BLaER1 (cell line): ENCODE measurements around the gene IMMP2L.

Source experiments
- H3K27ac ChIP-seq: shearing (Covaris generic); formaldehyde crosslinking; 2 replicates; pipeline ENCODE4 v1.8.1; 2022
- H3K27me3 ChIP-seq: shearing (Covaris generic); formaldehyde crosslinking; 2 replicates; pipeline ENCODE4 v1.8.1; 2022
- H3K36me3 ChIP-seq: shearing (Covaris generic); formaldehyde crosslinking; 2 replicates; pipeline ENCODE4 v1.8.1; 2022
- H3K4me1 ChIP-seq: shearing (Covaris generic); formaldehyde crosslinking; 2 replicates; pipeline ENCODE4 v1.8.1; 2022
- H3K4me2 ChIP-seq: shearing (Covaris generic); formaldehyde crosslinking; 2 replicates; pipeline ENCODE4 v1.8.1; 2022
- H3K4me3 ChIP-seq: shearing (Covaris generic); formaldehyde crosslinking; 2 replicates; pipeline ENCODE4 v1.8.1; 2022
- H3K9ac ChIP-seq: shearing (Covaris generic); formaldehyde crosslinking; 2 replicates; pipeline ENCODE4 v1.8.1; 2022
- H3K9me3 ChIP-seq: shearing (Covaris generic); formaldehyde crosslinking; 2 replicates; pipeline ENCODE4 v1.8.1; 2022
- H4K20me1 ChIP-seq: shearing (Covaris generic); formaldehyde crosslinking; 2 replicates; pipeline ENCODE4 v1.8.1; 2022
- Cebpa-rat ChIP-seq: shearing (Covaris generic); IDR thresholded peaks from 2 replicates; pipeline ENCODE4 v1.8.1; 2022

IMMP2L gene

DNA sequence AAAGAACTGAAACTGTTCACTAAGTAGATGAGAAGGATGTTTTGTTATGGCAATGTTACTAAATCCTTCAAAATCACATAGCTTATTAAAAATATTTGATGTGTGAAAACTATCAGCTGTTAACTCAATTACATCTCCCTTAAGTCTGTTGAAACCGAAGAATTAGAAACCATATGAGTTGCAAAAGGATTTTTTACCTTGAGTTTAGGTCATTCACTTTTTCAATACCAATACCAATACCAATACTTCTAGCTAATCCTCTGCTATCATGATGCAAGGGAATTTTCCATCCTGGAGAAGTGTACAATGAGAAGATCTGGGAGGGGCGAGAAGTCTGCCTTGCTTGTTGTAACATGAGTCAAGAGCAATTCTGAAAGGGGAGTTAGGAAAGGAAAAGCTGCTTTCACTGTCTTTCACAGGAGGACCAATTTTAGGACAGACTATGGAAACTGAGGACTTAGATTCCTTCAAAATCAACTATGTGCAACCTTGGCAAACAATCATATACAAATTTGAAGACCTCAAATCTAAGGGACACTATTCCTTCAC lies 199.7 kb downstream of the IMMP2L start:
- no peak for TF ChIP-seq Cebpa-rat
- Histone ChIP-seq H3K36me3 (no peaks in the 10 kb centered on the region), H3K27ac (no peak overlapping the region), H3K4me1 (no peaks in the 10 kb centered on the region), H3K27me3 (no peaks in the 10 kb centered on the region), H3K9ac (no peak overlapping the region), H3K4me3 (no peak overlapping the region), H3K9me3 (no peaks in the 10 kb centered on the region), H3K4me2 (no peak overlapping the region), H4K20me1 (no peaks in the 10 kb centered on the region)

DNA sequence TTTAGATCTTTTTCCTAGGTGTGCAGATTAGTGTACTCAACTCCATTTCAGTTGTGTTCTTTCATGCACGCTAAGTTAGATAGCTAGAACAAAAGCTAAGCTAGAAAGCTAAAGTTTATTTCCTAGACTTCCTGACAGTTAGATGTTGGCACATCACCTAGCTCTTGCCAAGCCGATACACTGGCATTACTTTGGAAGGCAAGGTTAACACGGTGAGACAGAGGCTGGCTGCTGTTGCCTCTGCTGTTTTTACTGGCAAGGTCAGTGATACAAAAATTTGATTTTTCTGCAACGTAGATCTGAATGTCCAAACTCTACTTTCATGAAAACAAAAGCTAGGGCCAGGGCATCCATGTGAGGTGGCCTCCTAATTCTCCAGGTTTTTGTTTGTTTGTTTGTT lies 203.4 kb downstream of the IMMP2L start:
- H3K9me3 ChIP-seq: no peaks in the 10 kb centered on the region
- no peak overlapping the region for H3K4me2 ChIP-seq
- H4K20me1 ChIP-seq: no peaks in the 10 kb centered on the region
- no peaks in the 10 kb centered on the region for H3K27me3 ChIP-seq
- no peak overlapping the region for H3K27ac ChIP-seq
- H3K4me3 ChIP-seq: no peak overlapping the region
- H3K4me1 ChIP-seq: no peaks in the 10 kb centered on the region
- H3K36me3 ChIP-seq: no peaks in the 10 kb centered on the region
- no peak for TF ChIP-seq Cebpa-rat
- no peak overlapping the region for H3K9ac ChIP-seq

DNA sequence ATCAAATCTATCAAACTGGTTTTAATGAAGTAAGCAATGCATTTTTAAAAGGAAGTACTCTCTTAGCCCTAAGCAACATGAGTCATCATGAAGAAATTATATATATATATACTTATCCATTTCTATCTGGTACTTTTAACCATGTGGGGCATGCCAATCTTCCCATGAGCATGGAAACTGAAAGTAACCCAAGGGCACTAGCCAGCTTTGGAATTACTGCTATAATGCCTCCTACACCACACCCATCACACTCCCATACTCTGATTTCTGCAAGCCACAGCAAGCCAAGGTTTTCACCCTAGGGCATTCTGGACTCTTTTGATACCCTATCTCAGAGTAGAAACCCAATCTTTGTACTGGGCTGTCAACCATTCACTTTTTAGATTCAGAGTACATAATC lies 204.6 kb downstream of the IMMP2L start:
- Histone ChIP-seq H3K4me2 (no peak overlapping the region), H4K20me1 (no peaks in the 10 kb centered on the region), H3K9ac (no peak overlapping the region), H3K4me1 (no peaks in the 10 kb centered on the region), H3K4me3 (no peak overlapping the region), H3K9me3 (no peaks in the 10 kb centered on the region), H3K27ac (no peak overlapping the region), H3K27me3 (no peaks in the 10 kb centered on the region), H3K36me3 (no peaks in the 10 kb centered on the region)
- TF ChIP-seq Cebpa-rat: no peak

DNA sequence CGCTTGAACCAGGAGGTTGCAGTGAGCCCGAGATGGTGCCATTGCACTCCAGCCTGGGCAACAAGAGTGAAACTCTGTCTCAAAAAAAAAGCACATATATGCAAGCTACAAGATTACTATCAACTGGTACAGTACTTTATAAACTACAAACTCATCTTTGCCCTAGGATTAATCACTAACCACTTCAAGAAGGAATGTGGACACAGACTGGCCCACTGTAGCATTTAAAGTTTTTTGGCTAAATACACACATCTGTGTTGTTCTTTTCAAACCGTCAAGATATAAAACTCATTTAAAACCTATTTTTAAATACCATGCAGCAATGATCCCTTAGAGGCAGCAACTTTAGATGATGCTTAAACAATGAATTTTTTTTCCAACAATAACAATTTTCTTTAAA lies 205.4 kb downstream of the IMMP2L start:
- Histone ChIP-seq H3K4me3 (no peak overlapping the region), H3K4me2 (no peak overlapping the region), H3K9ac (no peak overlapping the region), H3K27ac (no peak overlapping the region), H3K4me1 (no peaks in the 10 kb centered on the region), H3K36me3 (no peaks in the 10 kb centered on the region), H3K9me3 (no peaks in the 10 kb centered on the region), H3K27me3 (no peaks in the 10 kb centered on the region), H4K20me1 (no peaks in the 10 kb centered on the region)
- no peak for TF ChIP-seq Cebpa-rat

DNA sequence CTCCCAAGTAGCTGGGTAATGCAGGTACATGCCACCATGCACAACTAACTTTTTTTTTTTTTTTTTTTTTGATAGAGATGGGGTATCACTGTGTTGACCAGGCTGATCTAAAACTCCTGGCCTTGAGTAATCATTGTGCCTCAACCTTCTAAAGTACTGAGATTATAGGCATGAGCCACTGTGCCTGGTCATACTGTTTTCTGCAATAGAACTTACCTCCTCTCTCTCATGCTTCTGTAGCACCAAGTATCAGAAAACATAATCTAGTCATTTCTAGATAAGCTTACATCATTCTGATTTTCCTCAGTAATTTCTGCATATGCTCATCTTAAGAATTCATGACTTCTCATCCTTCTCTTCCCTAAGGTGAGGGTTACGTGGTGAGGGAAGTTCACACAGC lies 210.0 kb downstream of the IMMP2L start:
- no peak for TF ChIP-seq Cebpa-rat
- Histone ChIP-seq H3K9ac (no peak overlapping the region), H3K4me3 (no peak overlapping the region), H4K20me1 (no peaks in the 10 kb centered on the region), H3K4me1 (no peaks in the 10 kb centered on the region), H3K4me2 (no peak overlapping the region), H3K27ac (no peak overlapping the region), H3K9me3 (no peaks in the 10 kb centered on the region), H3K27me3 (no peaks in the 10 kb centered on the region), H3K36me3 (no peaks in the 10 kb centered on the region)

DNA sequence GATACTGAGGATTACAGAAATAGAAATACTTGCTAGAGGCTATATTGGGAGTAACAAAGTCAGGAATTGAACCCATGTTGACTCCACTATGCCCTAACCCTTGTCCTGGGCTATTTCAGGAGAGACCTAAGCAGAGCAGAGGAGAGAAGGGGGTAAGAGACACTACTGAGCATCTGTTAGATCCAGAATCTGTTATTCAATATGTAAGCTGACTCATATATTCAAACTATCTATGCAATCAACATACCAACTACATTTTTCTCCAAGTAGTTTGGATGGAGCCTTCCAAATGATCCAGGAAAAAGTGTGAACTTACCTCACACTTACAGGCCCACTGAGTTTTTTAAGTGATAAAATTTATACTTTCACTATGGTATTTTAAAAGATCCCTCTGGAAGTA lies 216.1 kb downstream of the IMMP2L start:
- no peaks in the 10 kb centered on the region for H4K20me1 ChIP-seq
- peaks cover 16% of the 10 kb centered on the region for H3K9me3 ChIP-seq
- no peaks in the 10 kb centered on the region for H3K27me3 ChIP-seq
- 0 out of 2 replicates have a peak, but pooled peaks cover 3% of the 10 kb centered on the region for H3K36me3 ChIP-seq
- H3K9ac ChIP-seq: no peak overlapping the region
- no peak overlapping the region for H3K4me2 ChIP-seq
- H3K4me3 ChIP-seq: no peak overlapping the region
- TF ChIP-seq Cebpa-rat: no peak
- no peak overlapping the region for H3K27ac ChIP-seq
- H3K4me1 ChIP-seq: no peaks in the 10 kb centered on the region

DNA sequence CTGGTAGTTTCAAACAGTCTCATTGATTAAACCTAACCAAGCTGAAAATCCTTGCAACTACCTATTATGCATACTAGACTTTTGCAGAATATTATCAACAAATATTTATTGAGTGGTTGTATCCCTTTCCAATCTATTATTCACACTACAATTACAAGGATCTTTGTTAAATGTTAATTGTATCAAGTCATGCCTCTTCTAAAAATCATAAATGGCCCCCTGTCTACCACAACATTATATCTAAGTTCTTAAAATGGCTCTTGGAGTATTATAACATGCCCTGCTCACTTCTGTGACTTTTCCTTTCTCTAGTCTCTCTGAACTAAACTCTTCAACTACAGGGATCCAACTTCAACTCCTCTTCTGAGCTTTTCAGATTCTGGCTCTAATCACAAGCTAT lies 219.3 kb downstream of the IMMP2L start:
- no peak overlapping the region for H3K9ac ChIP-seq
- H3K4me1 ChIP-seq: no peaks in the 10 kb centered on the region
- no peak for TF ChIP-seq Cebpa-rat
- no peaks in the 10 kb centered on the region for H3K27me3 ChIP-seq
- no peaks in the 10 kb centered on the region for H4K20me1 ChIP-seq
- H3K4me2 ChIP-seq: no peak overlapping the region
- no peak overlapping the region for H3K27ac ChIP-seq
- 0 out of 2 replicates have a peak, but pooled peaks cover 3% of the 10 kb centered on the region for H3K36me3 ChIP-seq
- no peak overlapping the region for H3K4me3 ChIP-seq
- H3K9me3 ChIP-seq: peaks cover 16% of the 10 kb centered on the region

DNA sequence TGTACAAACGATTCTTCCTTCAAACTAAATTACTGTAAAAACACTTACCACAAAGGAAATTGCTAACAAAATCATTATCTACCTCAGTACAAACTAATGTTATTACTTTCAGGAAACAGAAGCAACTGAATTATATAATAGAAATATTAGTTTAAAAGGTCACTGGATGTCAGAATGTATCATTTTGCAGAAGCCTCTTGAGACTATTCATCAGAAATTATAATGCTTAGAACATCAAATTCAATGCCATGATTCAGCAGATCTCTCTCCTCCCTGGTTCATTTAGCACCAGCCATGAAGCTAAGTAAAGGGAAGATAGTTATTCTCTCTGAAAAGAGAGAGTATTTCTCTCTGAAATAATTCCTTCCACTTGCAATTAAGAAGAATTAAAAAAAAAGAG lies 223.3 kb downstream of the IMMP2L start:
- Histone ChIP-seq H4K20me1 (no peaks in the 10 kb centered on the region), H3K27ac (no peak overlapping the region), H3K4me3 (no peak overlapping the region), H3K4me1 (no peaks in the 10 kb centered on the region), H3K27me3 (no peaks in the 10 kb centered on the region), H3K36me3 (0 out of 2 replicates have a peak, but pooled peaks cover 3% of the 10 kb centered on the region), H3K9ac (no peak overlapping the region), H3K4me2 (no peak overlapping the region), H3K9me3 (peaks cover 18% of the 10 kb centered on the region)
- TF ChIP-seq Cebpa-rat: no peak

DNA sequence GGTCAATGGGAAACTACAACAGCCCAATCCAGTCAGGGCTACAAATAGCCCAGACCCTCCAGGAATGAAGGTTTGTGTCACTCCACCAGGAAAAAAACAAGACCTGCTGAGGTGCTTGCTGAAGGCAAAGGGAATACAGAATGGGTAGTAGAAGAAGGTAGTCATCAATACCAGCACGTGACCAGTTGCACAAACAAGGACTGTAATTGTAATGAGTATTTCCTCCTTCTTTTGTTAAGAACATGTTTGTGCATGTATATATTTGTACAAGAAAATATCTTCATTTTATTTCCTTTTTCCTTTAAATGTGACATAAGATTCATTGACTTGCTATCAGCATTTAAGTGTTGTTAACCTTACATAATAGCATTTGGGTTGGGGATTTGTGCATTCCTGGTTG lies 229.3 kb downstream of the IMMP2L start:
- TF ChIP-seq Cebpa-rat: no peak
- Histone ChIP-seq H3K27me3 (no peaks in the 10 kb centered on the region), H3K36me3 (no peaks in the 10 kb centered on the region), H3K4me2 (no peak overlapping the region), H3K4me3 (no peak overlapping the region), H3K4me1 (no peaks in the 10 kb centered on the region), H4K20me1 (no peaks in the 10 kb centered on the region), H3K27ac (no peak overlapping the region), H3K9ac (no peak overlapping the region), H3K9me3 (peaks cover 8% of the 10 kb centered on the region)

DNA sequence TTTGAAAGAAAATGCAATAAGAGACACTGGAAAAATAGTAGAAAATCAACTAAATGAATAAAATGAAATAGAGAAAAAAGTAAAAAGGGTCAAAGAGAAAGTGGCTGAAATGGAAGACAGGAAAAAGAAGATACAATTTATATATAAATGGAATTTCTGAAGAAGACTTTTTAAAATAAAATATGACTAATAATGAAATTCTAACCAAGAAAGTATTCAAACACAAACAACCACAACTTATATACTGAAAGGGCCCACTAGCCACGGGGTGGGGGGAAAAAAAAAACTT lies 232.1 kb downstream of the IMMP2L start:
- Histone ChIP-seq H3K27ac (no peak overlapping the region), H3K36me3 (no peaks in the 10 kb centered on the region), H3K9me3 (peaks cover 8% of the 10 kb centered on the region), H3K27me3 (no peaks in the 10 kb centered on the region), H3K9ac (no peak overlapping the region), H3K4me3 (no peak overlapping the region), H3K4me2 (no peak overlapping the region), H4K20me1 (no peaks in the 10 kb centered on the region), H3K4me1 (no peaks in the 10 kb centered on the region)
- no peak for TF ChIP-seq Cebpa-rat
